NCI-H69 (cell line): ENCODE measurements around the gene APOL4.
"Not testable (repeated sequence)": the region's sequence is repeated elsewhere in the genome, so short reads cannot be mapped to it uniquely, and the experiment has no call there.

ENCODE experiments used
- DNase-seq: peaks from one replicate; lab custom pipeline; 2025; lab: John Stamatoyannopoulos, UW

Gene APOL4

GRCh38 chr22:36153501-36154422, 47.8 kb downstream of the APOL4 start:
- DNase-seq = no peak

- DNase-seq = not testable (repeated sequence)
These were observed 48.8 kb downstream of the APOL4 start for GRCh38 chr22:36152821-36153220.

DNA sequence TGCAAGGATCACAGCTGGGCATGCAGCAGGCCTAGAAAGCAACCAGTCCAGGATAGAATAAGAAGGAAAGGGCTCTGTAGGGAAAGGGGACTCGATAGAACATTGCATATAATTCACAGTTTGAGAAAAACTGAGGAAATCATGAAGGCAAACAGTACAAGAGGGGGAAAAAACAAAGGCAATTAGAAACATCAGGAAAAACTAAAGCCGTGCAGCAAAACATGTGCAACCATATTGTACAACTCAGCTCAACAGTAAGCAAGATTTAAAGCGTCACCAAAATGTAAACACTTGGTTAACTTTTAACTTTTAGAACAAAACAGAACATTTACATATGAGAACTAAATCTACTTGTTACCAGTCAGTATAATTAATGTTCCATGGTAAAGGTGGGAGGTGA, 49.5 kb downstream of the APOL4 start:
- no peak for DNase-seq

GRCh38 chr22:36151006-36151595, 50.5 kb downstream of the APOL4 start:
- DNase-seq = no peak

DNA sequence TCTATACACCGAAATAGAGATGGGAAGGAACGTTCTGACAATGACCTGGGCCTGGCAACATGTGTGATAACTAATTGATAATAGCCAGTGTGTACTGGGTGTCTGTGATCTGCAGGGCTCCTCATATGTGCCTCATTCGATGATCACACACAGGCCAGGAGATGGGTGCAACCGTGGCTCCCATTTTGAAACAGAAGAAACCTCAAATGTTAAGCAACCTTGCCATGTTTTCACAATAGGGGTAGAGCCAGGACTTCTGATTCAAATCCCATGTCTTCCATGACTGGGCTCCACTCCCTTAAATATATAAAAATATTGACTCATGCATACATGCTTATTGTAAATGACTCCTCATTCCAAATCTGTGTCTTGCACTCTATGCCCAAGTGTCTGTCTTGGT, 52.2 kb downstream of the APOL4 start:
- DNase-seq = no peak

- DNase-seq = no peak
These were observed 53.2 kb downstream of the APOL4 start for GRCh38 chr22:36148411-36148810.

DNA sequence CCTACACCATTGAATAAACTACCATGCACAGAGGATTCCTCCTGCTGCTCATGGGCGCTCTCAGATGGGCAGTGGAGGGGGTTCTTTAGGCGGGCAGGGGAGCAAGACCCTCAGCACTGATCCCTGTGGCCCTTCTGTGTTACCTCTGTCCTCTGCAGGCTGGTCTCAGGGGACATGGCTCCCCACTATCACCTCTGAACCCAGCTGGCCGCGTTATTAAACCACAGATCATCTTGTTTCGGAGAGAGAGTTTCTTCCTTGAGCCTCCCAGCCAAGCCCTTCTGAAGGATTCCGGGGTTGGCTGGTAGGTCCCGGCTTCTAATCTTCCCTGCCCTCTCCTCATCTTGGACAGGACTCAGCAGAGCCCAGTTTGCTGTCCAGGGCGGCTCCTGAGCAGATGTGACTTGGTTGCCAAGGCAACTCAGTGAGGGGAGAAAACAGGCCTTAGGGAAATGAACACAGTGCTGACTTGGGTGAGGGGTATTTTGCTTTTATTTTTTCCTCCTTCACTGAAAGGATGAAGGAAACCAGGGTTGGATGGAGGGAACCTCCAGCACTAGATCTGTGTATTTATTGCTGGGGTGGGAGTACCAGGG, 54.3 kb downstream of the APOL4 start:
- peak; percentile 29 for DNase-seq

- no peak for DNase-seq
These were observed 55.7 kb downstream of the APOL4 start for GRCh38 chr22:36145881-36146280.

DNA sequence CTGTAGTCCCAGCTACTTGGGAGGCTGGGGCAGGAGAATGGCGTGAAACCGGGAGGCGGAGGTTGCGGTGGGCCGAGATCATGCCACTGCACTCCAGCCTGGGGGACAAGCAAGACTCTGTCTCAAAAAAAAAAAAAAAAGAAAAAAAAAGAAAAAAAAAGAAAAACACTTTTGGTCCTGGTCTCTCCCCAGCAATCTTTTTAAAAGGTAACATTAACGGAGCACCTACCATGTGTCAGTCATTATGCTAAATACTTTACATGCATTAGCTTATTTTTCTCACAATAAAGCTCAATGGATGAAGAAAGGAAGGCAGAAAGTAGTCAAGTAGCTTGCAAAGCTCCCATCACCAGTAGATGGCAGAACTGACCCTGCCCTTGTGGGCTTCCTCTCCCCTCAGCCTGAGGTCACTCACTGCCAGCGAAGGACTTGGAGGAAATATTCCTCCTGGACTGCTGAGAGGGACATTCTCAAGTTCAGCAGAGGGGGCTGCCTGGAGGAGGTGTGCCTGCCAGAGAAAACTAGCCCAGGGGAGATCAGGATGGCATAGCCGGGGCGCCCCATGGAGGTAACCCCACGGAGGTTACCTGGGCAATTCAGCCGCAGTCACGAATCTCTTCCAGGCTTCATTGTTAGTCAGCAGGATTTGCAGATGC, 56.6 kb downstream of the APOL4 start:
- DNase-seq = peak; percentile 61

DNA sequence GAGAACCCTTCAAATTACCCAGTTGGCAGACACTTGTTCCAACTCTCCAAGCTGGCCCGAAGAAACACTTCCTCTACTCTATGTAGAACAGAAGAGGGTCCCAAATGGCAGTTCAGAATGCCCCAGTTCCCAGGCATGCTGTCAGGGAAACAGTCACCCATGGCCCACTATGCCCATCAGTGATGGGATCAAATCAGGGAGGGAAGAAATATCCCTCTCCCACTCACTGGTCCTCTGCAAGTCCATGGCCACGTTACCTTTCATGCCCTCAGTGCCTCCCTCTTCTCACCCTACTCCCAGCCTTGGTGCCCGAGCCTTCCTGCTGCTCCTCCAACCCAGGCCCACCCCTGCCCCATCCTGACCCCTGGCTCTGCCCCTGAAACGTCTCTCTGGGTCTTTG, 57.7 kb downstream of the APOL4 start:
- no peak for DNase-seq

DNA sequence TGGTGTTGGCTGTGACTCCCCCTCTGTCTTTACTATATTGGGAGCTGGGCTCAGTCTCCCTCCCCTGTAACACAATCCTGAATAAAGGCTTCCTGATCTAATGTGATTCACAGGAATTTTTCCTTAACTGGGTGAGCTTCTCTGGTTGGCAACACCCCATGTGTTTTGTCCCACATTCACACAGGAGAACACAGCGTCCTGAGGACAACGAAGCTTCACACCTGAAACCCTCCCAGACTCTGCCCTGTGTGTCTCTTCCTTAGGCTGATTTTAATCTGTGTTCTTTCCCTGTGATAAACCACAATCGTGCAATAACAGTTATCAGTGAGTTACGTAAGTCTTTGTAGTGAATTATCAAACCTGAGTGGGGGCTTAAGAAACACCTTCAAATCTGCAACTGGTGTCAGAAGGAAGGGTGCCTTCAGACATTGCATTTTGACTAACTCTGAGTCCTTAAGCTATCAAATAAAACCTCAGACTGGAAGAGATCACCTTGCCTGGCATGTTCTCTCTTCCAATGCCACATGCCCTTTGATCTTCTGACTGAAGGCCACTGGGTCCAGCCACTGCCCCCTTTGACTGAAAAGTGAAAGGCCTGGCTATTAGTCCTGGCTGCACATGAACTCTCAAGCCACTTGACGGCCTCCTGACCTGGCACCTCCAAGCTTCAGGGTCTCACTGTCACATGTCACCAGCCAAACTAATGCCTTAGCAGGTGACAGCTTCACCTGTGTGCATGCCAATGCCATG, 58.4 kb downstream of the APOL4 start:
- no peak for DNase-seq

- no peak for DNase-seq
These were observed 60.1 kb downstream of the APOL4 start for GRCh38 chr22:36141481-36141880.
